ENCODE results near the gene TRAK2. TPM values are rescaled to one million over a fixed set of nuclear protein-coding genes. Genes with fewer than 3 reads are reported as not detected.
A peak's percentile ranks its signal among the peaks of the same experiment; 100 is the strongest.

Gene TRAK2
- total RNA-seq, 1 experiment from 2014 or later: 15.2 TPM

DNA sequence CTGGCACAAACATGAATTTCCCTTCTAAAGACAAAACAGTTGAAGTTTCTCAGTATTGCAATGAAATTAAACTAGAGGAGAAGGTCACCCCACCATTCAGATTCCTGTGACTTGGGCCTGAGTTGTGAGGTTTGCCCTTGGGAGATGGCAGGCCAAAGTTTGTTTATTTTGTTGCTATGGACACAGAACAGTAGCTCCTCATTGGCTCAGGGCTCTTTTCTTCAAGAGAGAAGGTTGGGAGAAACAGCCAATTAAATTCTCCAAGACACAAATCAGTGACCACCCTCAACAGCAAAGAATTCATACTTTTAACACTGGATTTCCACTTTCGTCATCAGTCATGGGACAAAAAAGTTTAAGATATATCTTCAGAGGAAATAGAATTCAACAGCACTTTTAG, 94.0 kb downstream of the TRAK2 start, which contains the start of gene FLACC1:
TSS of gene FLACC1 (minus strand) at position 125 of the 400 bp plus-strand sequence. CDS start 5,941 bp downstream, outside the sequence.
- H3K27me3 ChIP-seq (ENCODE audit: insufficient read depth, low read length): no peaks in the 10 kb centered on the region
- TF ChIP-seq SP1 (IDR thresholded peaks at IDR 0.05; ENCODE audit: low read depth): no peak
- TF ChIP-seq, protein P1, sequence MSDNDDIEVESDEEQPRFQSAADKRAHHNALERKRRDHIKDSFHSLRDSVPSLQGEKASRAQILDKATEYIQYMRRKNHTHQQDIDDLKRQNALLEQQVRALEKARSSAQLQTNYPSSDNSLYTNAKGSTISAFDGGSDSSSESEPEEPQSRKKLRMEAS (IDR thresholded peaks at IDR 0.05): no peak
- H3K4me3 ChIP-seq (replicated peaks in 1 of 2; ENCODE audit: low read depth in 1 of 2, low read length in 2 of 2): no peak within 1 kb of the TSS
- no peak within 1 kb of the TSS for H3K9ac ChIP-seq (ENCODE audit: low read length)
- DNase-seq (ENCODE audit: low read depth, low spot score) (peak; percentile 42), ATAC-seq (no peak; the same call in 1 of the 2 replicates)
- no peaks in the 10 kb centered on the region for H4K20me1 ChIP-seq (ENCODE audit: insufficient read depth)
- H3K9me3 ChIP-seq (ENCODE audit: control insufficient read depth in 1 of 2, insufficient read depth in 1 of 2, low read depth in 1 of 2, low read length in 2 of 2): no peaks in the 10 kb centered on the region
- no peak within 1 kb of the TSS for H3K27ac ChIP-seq (ENCODE audit: low read depth, low read length)
- intact Hi-C loops (cut with micrococcal nuclease): loop anchor here (5.0 kb wide), 1 partner anchor 100 kb away; no protein-coding TSS in a partner anchor
- peaks cover 18 to 36% of the 10 kb centered on the region in 2 experiments for H3K4me1 ChIP-seq (ENCODE audit: control insufficient read depth in 1 of 2, insufficient read depth in 2 of 2, low read length in 2 of 2)
- ChIA-PET POLR2A (no interaction called here), RAD21 (ENCODE audit: low non-redundant PET in 1 of 2, low total read pairs in 2 of 2, uncharacterized antibody in 2 of 2, unreplicated experiment in 2 of 2) (no interaction called here), CTCF (interaction anchor here (1.9 kb wide), 1 partner anchor 125 kb away, joined by 6 read pairs; no protein-coding TSS in a partner anchor)
- peak within 1 kb of the TSS; percentile 16; the same call in 1 of the 2 replicates for H3K4me2 ChIP-seq (ENCODE audit: low read length)
- H3K36me3 ChIP-seq (ENCODE audit: control insufficient read depth in 1 of 2, insufficient read depth in 2 of 2, low read length in 2 of 2): no peaks in the 10 kb centered on the region
- no peak within 1 kb of the TSS for H2AFZ ChIP-seq (ENCODE audit: low read depth, low read length, poor library complexity, severe bottlenecking)
- no peaks in the 10 kb centered on the region for H3K9me2 ChIP-seq (ENCODE audit: insufficient read depth)
- no TSS peak for BruUV-seq (replicated peaks)
- no peaks in the 10 kb centered on the region for H3K79me2 ChIP-seq (ENCODE audit: insufficient read depth, low read length)

GRCh38 chr2:201353116-201353515, 98.1 kb downstream of the TRAK2 start:
- H2AFZ ChIP-seq (ENCODE audit: low read depth, low read length, poor library complexity, severe bottlenecking): no peak overlapping the region
- H4K20me1 ChIP-seq (ENCODE audit: insufficient read depth): no peaks in the 10 kb centered on the region
- no peak overlapping the region for H3K4me3 ChIP-seq (replicated peaks in 1 of 2; ENCODE audit: low read depth in 1 of 2, low read length in 2 of 2)
- ChIA-PET RAD21 (ENCODE audit: low non-redundant PET in 1 of 2, low total read pairs in 2 of 2, uncharacterized antibody in 2 of 2, unreplicated experiment in 2 of 2) (no interaction called here), CTCF (no interaction called here), POLR2A (no interaction called here)
- no peak overlapping the region for H3K9ac ChIP-seq (ENCODE audit: low read length)
- H3K4me2 ChIP-seq (ENCODE audit: low read length): no peak overlapping the region
- DNase-seq (ENCODE audit: low read depth, low spot score) (no peak), ATAC-seq (no peak)
- TF ChIP-seq, protein P1 (IDR thresholded peaks at IDR 0.05): no peak
- TF ChIP-seq ELF1 (IDR thresholded peaks at IDR 0.05; ENCODE audit: borderline replicate concordance, low read depth) (no peak), EZH2 (IDR thresholded peaks at IDR 0.05) (no peak), POLR2A (IDR thresholded peaks at IDR 0.05; ENCODE audit: borderline replicate concordance, extremely low read depth, insufficient read depth, insufficient read length) (no peak), SRF (IDR thresholded peaks at IDR 0.05; ENCODE audit: low read depth) (no peak), REST (IDR thresholded peaks at IDR 0.05; ENCODE audit: low read depth) (no peak), CBX3 (IDR thresholded peaks at IDR 0.05; ENCODE audit: low read depth) (no peak), SIN3A (IDR thresholded peaks at IDR 0.05; ENCODE audit: low read depth) (no peak)
- TF ChIP-seq, protein P2, sequence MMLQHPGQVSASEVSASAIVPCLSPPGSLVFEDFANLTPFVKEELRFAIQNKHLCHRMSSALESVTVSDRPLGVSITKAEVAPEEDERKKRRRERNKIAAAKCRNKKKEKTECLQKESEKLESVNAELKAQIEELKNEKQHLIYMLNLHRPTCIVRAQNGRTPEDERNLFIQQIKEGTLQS (IDR thresholded peaks at IDR 0.05): no peak
- H3K79me2 ChIP-seq (ENCODE audit: insufficient read depth, low read length): no peaks in the 10 kb centered on the region
- peaks cover 2 to 11% of the 10 kb centered on the region in 2 experiments; a peak in 3 of 4 replicates for H3K4me1 ChIP-seq (ENCODE audit: control insufficient read depth in 1 of 2, insufficient read depth in 2 of 2, low read length in 2 of 2)
- no TSS peak for BruUV-seq (replicated peaks)
- no peaks in the 10 kb centered on the region for H3K36me3 ChIP-seq (ENCODE audit: control insufficient read depth in 1 of 2, insufficient read depth in 2 of 2, low read length in 2 of 2)
- intact Hi-C loops (cut with micrococcal nuclease): no loop called here
- H3K27me3 ChIP-seq (ENCODE audit: insufficient read depth, low read length): no peaks in the 10 kb centered on the region
- no peaks in the 10 kb centered on the region for H3K9me2 ChIP-seq (ENCODE audit: insufficient read depth)
- no peaks in the 10 kb centered on the region for H3K9me3 ChIP-seq (ENCODE audit: control insufficient read depth in 1 of 2, insufficient read depth in 1 of 2, low read depth in 1 of 2, low read length in 2 of 2)
- no peak overlapping the region for H3K27ac ChIP-seq (ENCODE audit: low read depth, low read length)
